ENCODE data around the gene PAFAH1B1. TPM values are rescaled to one million over a fixed set of nuclear protein-coding genes. Genes with fewer than 3 reads are reported as not detected.

Gene PAFAH1B1
- total RNA-seq, 1 experiment from 2014 or later: 49.1 TPM

GRCh38 chr17:2563061-2563460 lies 30.4 kb upstream of the PAFAH1B1 start:
- Histone ChIP-seq H3K27me3 (ENCODE audit: low read length) (no peaks in the 10 kb centered on the region), H3K27ac (ENCODE audit: low read length) (no peak overlapping the region), H3K4me1 (ENCODE audit: insufficient read depth, low read length) (peaks cover 7% of the 10 kb centered on the region; the same call in 1 of the 2 replicates), H3F3A (ENCODE audit: low read length, unreplicated experiment) (no peaks in the 10 kb centered on the region), H3K9me3 (ENCODE audit: low read length) (no peaks in the 10 kb centered on the region), H3K9ac (ENCODE audit: low read length) (no peak overlapping the region), H2AFZ (ENCODE audit: low read length) (no peak overlapping the region), H3K4me2 (ENCODE audit: low read length) (no peak overlapping the region), H3K79me2 (ENCODE audit: low read length) (no peaks in the 10 kb centered on the region), H3K36me3 (ENCODE audit: low read depth, low read length) (no peaks in the 10 kb centered on the region), H3K4me3 (ENCODE audit: low read length) (no peak overlapping the region), H3K9me2 (replicated peaks; ENCODE audit: low read length) (no peaks in the 10 kb centered on the region), H4K20me1 (ENCODE audit: low read length) (no peaks in the 10 kb centered on the region)
- POLR2A ChIA-PET (ENCODE audit: unreplicated experiment): no interaction called here
- CTCF ChIA-PET: no interaction called here
- no peak for DNase-seq
- no TSS peak for BruUV-seq (replicated peaks)
- intact Hi-C loops (cut with micrococcal nuclease): no loop called here
- no peak for TF ChIP-seq EZH2 (IDR thresholded peaks at IDR 0.05; ENCODE audit: low read length, unreplicated experiment)
- no peak for ATAC-seq

GRCh38 chr17:2563543-2563942 lies 29.9 kb upstream of the PAFAH1B1 start:
- intact Hi-C loops (cut with micrococcal nuclease): no loop called here

GRCh38 chr17:2564877-2565276 lies 28.6 kb upstream of the PAFAH1B1 start:
- no peaks in the 10 kb centered on the region for H3K9me3 ChIP-seq (ENCODE audit: low read length)
- CTCF ChIA-PET: no interaction called here

More at GRCh38 chr17:2563543-2563942, 29.9 kb upstream of the PAFAH1B1 start:
- Histone ChIP-seq H4K20me1 (ENCODE audit: low read length) (no peaks in the 10 kb centered on the region), H3K9me3 (ENCODE audit: low read length) (no peaks in the 10 kb centered on the region), H3K36me3 (ENCODE audit: low read depth, low read length) (no peaks in the 10 kb centered on the region), H3K27me3 (ENCODE audit: low read length) (no peaks in the 10 kb centered on the region), H3K4me1 (ENCODE audit: insufficient read depth, low read length) (peaks cover 7% of the 10 kb centered on the region; the same call in 1 of the 2 replicates), H3K4me3 (ENCODE audit: low read length) (no peak overlapping the region), H3F3A (ENCODE audit: low read length, unreplicated experiment) (no peaks in the 10 kb centered on the region), H3K9me2 (replicated peaks; ENCODE audit: low read length) (no peaks in the 10 kb centered on the region), H2AFZ (ENCODE audit: low read length) (no peak overlapping the region), H3K4me2 (ENCODE audit: low read length) (no peak overlapping the region), H3K27ac (ENCODE audit: low read length) (no peak overlapping the region), H3K79me2 (ENCODE audit: low read length) (no peaks in the 10 kb centered on the region), H3K9ac (ENCODE audit: low read length) (no peak overlapping the region)
- TF ChIP-seq EZH2phosphoT487 (IDR thresholded peaks at IDR 0.05; ENCODE audit: borderline replicate concordance, low read length): no peak
- TF ChIP-seq EZH2 (IDR thresholded peaks at IDR 0.05; ENCODE audit: low read length, unreplicated experiment): no peak
- TF ChIP-seq, protein P1, sequence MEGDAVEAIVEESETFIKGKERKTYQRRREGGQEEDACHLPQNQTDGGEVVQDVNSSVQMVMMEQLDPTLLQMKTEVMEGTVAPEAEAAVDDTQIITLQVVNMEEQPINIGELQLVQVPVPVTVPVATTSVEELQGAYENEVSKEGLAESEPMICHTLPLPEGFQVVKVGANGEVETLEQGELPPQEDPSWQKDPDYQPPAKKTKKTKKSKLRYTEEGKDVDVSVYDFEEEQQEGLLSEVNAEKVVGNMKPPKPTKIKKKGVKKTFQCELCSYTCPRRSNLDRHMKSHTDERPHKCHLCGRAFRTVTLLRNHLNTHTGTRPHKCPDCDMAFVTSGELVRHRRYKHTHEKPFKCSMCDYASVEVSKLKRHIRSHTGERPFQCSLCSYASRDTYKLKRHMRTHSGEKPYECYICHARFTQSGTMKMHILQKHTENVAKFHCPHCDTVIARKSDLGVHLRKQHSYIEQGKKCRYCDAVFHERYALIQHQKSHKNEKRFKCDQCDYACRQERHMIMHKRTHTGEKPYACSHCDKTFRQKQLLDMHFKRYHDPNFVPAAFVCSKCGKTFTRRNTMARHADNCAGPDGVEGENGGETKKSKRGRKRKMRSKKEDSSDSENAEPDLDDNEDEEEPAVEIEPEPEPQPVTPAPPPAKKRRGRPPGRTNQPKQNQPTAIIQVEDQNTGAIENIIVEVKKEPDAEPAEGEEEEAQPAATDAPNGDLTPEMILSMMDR (conservative IDR thresholded peaks at IDR 0.05; ENCODE audit: low read depth, low read length): no peak
- DNase-seq (no peak), ATAC-seq (no peak)
- POLR2A ChIA-PET (ENCODE audit: unreplicated experiment): no interaction called here
- CTCF ChIA-PET: no interaction called here
- BruUV-seq (replicated peaks): no TSS peak

GRCh38 chr17:2566056-2566455 lies 27.4 kb upstream of the PAFAH1B1 start:
- Histone ChIP-seq H3F3A (ENCODE audit: low read length, unreplicated experiment) (no peaks in the 10 kb centered on the region), H2AFZ (ENCODE audit: low read length) (no peak overlapping the region), H3K9me3 (ENCODE audit: low read length) (no peaks in the 10 kb centered on the region), H3K4me1 (ENCODE audit: insufficient read depth, low read length) (peaks cover 7% of the 10 kb centered on the region; the same call in 1 of the 2 replicates), H3K9me2 (replicated peaks; ENCODE audit: low read length) (no peaks in the 10 kb centered on the region), H3K27me3 (ENCODE audit: low read length) (no peaks in the 10 kb centered on the region), H3K79me2 (ENCODE audit: low read length) (no peaks in the 10 kb centered on the region), H3K4me3 (ENCODE audit: low read length) (no peak overlapping the region), H3K36me3 (ENCODE audit: low read depth, low read length) (no peaks in the 10 kb centered on the region), H3K27ac (ENCODE audit: low read length) (no peak overlapping the region), H3K4me2 (ENCODE audit: low read length) (no peak overlapping the region), H4K20me1 (ENCODE audit: low read length) (no peaks in the 10 kb centered on the region), H3K9ac (ENCODE audit: low read length) (no peak overlapping the region)
- ATAC-seq (no peak), DNase-seq (no peak)
- ChIA-PET POLR2A (ENCODE audit: unreplicated experiment) (no interaction called here), CTCF (no interaction called here)
- TF ChIP-seq EZH2 (IDR thresholded peaks at IDR 0.05; ENCODE audit: low read length, unreplicated experiment) (no peak), EZH2phosphoT487 (IDR thresholded peaks at IDR 0.05; ENCODE audit: borderline replicate concordance, low read length) (no peak)
- TF ChIP-seq, protein P1 (conservative IDR thresholded peaks at IDR 0.05; ENCODE audit: low read depth, low read length): no peak
- BruUV-seq (replicated peaks): no TSS peak
- intact Hi-C loops (cut with micrococcal nuclease): no loop called here

More at GRCh38 chr17:2564877-2565276, 28.6 kb upstream of the PAFAH1B1 start:
- Histone ChIP-seq H3K9me2 (replicated peaks; ENCODE audit: low read length) (no peaks in the 10 kb centered on the region), H4K20me1 (ENCODE audit: low read length) (no peaks in the 10 kb centered on the region), H3K79me2 (ENCODE audit: low read length) (no peaks in the 10 kb centered on the region), H3K4me1 (ENCODE audit: insufficient read depth, low read length) (peaks cover 7% of the 10 kb centered on the region; the same call in 1 of the 2 replicates), H3K27ac (ENCODE audit: low read length) (peak overlapping the region; percentile 20; the same call in 1 of the 2 replicates), H3K36me3 (ENCODE audit: low read depth, low read length) (no peaks in the 10 kb centered on the region), H3K4me3 (ENCODE audit: low read length) (no peak overlapping the region), H2AFZ (ENCODE audit: low read length) (0 out of 2 replicates have a peak overlapping the region, but pooled peaks have one; percentile 15), H3F3A (ENCODE audit: low read length, unreplicated experiment) (no peaks in the 10 kb centered on the region), H3K9ac (ENCODE audit: low read length) (no peak overlapping the region), H3K27me3 (ENCODE audit: low read length) (no peaks in the 10 kb centered on the region), H3K4me2 (ENCODE audit: low read length) (no peak overlapping the region)
- ATAC-seq (peak; percentile 27), DNase-seq (peak; percentile 69)
- BruUV-seq (replicated peaks): no TSS peak
- POLR2A ChIA-PET (ENCODE audit: unreplicated experiment): no interaction called here
- intact Hi-C loops (cut with micrococcal nuclease): no loop called here
- TF ChIP-seq EZH2phosphoT487 (IDR thresholded peaks at IDR 0.05; ENCODE audit: borderline replicate concordance, low read length): no peak

All from PC-3 (cell line).